Neural progenitor cell (in vitro differentiated cells): ENCODE measurements around the gene KIF19. TPM values are rescaled to one million over a fixed set of nuclear protein-coding genes. Genes with fewer than 3 reads are reported as not detected.

Experiments
- DNase-seq: peaks from one replicate; pipeline ENCODE4 v3.0.0-alpha.2; 2016; ENCODE audit warnings: low spot score
- H2AFZ ChIP-seq: fragments of 200-600 bp; sonication (generic); replicated peaks from 2 replicates; pipeline ENCODE4 v1.6.1; 2016; ENCODE audit warnings: antibody characterized with exemption
- H3F3A ChIP-seq: fragments of 200-600 bp; sonication (generic); 2 replicates; pipeline ENCODE4 v1.6.1; 2016; ENCODE audit warnings: antibody characterized with exemption, low read depth
- H3K27ac ChIP-seq: fragments of 200-600 bp; sonication (generic); 2 replicates; pipeline ENCODE4 v1.5.1; 2016; ENCODE audit warnings: mild to moderate bottlenecking
- H3K27me3 ChIP-seq: fragments of 200-600 bp; sonication (generic); 2 replicates; pipeline ENCODE4 v1.6.1; 2016; ENCODE audit warnings: mild to moderate bottlenecking, moderate library complexity
- H3K36me3 ChIP-seq: fragments of 200-600 bp; sonication (generic); 2 replicates; pipeline ENCODE4 v1.5.1; 2016
- H3K4me1 ChIP-seq: fragments of 200-600 bp; sonication (generic); 2 replicates; pipeline ENCODE4 v1.6.1; 2016; ENCODE audit warnings: mixed run types
- H3K4me2 ChIP-seq: fragments of 200-600 bp; sonication (generic); 2 replicates; pipeline ENCODE4 v1.6.1; 2016
- H3K4me3 ChIP-seq: fragments of 200-600 bp; sonication (generic); 2 replicates; pipeline ENCODE4 v1.5.1; 2016
- H3K79me2 ChIP-seq: fragments of 200-600 bp; sonication (generic); 2 replicates; pipeline ENCODE4 v1.6.1; 2016; ENCODE audit warnings: low read depth
- H3K9ac ChIP-seq: fragments of 200-600 bp; sonication (generic); 2 replicates; pipeline ENCODE4 v1.6.1; 2016
- H3K9me3 ChIP-seq: fragments of 200-600 bp; sonication (generic); 2 replicates; pipeline ENCODE4 v1.5.1; 2016; ENCODE audit warnings: low read depth
- H4K20me1 ChIP-seq: fragments of 200-600 bp; sonication (generic); 2 replicates; pipeline ENCODE4 v1.6.1; 2016; ENCODE audit warnings: low read depth
- H3K27ac Mint-ChIP-seq: 3 replicates; pipeline ENCODE4 v1.8.0; 2021; ENCODE audit warnings: mixed read lengths
- H3K27me3 Mint-ChIP-seq: 2 replicates; pipeline ENCODE4 v1.8.0; 2022; ENCODE audit warnings: low read depth, mild to moderate bottlenecking, inconsistent platforms, moderate library complexity, mixed read lengths; ENCODE audit not compliant: insufficient read depth
- H3K36me3 Mint-ChIP-seq: 3 replicates; pipeline ENCODE4 v1.8.0; 2021; ENCODE audit warnings: mixed read lengths
- H3K4me1 Mint-ChIP-seq: 3 replicates; pipeline ENCODE4 v1.8.0; 2021; ENCODE audit warnings: mixed read lengths
- H3K4me3 Mint-ChIP-seq: 3 replicates; pipeline ENCODE4 v1.8.0; 2021; ENCODE audit warnings: mild to moderate bottlenecking, moderate library complexity, mixed read lengths
- H3K9me3 Mint-ChIP-seq: 3 replicates; pipeline ENCODE4 v1.8.0; 2020; ENCODE audit warnings: mixed read lengths
- EZH2 ChIP-seq: fragments of 200-600 bp; sonication (generic); IDR thresholded peaks from 2 replicates; pipeline ENCODE4 v1.6.1; 2017; ENCODE audit warnings: antibody characterized with exemption, mild to moderate bottlenecking, moderate library complexity
- EZH2phosphoT487 ChIP-seq: fragments of 200-600 bp; sonication (generic); IDR thresholded peaks from 2 replicates; pipeline ENCODE4 v1.6.1; 2017; ENCODE audit warnings: antibody characterized with exemption
- total RNA-seq: library from RNA; depleted of rRNA; stranded (reverse); fragments of >200 nt; gene quantifications from 2 replicates; pipeline ENCODE4 v1.2.3, GENCODE V29; 2015; ENCODE audit warnings: low replicate concordance
- TF ChIP-seq, protein P1 (sequence below): fragments of 200-600 bp; sonication (generic); IDR thresholded peaks from 2 replicates; pipeline ENCODE4 v1.5.1; 2017; ENCODE audit warnings: antibody characterized with exemption, mild to moderate bottlenecking

Gene KIF19
- total RNA-seq, 1 donor from 2014 or later = 0.15 TPM

DNA sequence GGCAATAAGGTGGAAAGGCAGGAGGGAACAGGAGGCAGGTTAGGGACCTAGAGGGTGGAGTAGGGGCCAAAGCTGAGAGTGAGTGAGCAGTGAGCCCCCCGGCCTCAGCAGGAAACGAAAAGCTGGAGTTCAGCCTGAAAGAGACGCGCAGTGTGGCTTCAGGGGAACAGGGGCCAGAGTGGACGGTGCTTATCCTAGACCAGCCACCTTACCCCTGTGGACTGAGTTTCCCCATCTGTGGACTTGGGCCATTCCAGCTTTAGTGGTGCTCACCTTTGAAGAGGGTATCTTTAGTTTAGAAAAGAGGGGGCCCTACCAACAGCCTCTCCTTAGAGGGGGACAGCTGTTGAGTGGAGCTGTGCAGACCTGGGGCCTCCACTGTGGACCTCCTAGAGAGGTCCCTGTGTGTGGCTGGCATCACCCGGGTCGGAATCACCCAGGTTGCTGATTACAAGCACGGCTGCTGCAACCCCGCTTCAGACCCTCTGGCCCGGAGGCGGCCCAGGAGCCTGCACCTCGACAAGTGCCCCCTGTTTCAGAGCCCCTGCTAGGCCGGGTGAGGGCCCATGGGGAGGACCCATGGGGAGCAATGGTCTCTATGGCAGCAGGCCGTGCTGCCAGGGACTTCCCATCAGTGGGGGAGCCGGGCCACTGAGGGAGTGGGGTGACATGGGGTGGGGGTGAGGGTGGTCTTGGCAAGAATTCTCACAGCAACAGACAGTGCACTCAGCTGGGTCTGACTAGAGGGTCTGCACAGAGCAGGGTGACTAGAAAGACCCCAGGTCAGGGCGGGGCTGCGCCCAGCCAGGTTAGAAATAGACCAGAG, 43.9 kb downstream of the KIF19 start:
- peak overlapping the region; percentile 52 for H3K4me2 ChIP-seq
- no peak overlapping the region for H3K27ac ChIP-seq
- H3K9ac ChIP-seq = no peak overlapping the region
- Mint-ChIP-seq H3K4me3 (no peak overlapping the region), H3K36me3 (no peaks in the 10 kb centered on the region), H3K9me3 (no peaks in the 10 kb centered on the region), H3K27me3 (peaks cover 9% of the 10 kb centered on the region), H3K27ac (peak overlapping the region; percentile 90), H3K4me1 (peaks cover 21% of the 10 kb centered on the region)
- no peak overlapping the region for H3K4me3 ChIP-seq
- no peaks in the 10 kb centered on the region for H3K79me2 ChIP-seq
- H2AFZ ChIP-seq = peak overlapping the region; percentile 82
- no peaks in the 10 kb centered on the region for H3K9me3 ChIP-seq
- DNase-seq = no peak
- no peaks in the 10 kb centered on the region for H3K27me3 ChIP-seq
- H3K36me3 ChIP-seq = no peaks in the 10 kb centered on the region
- no peaks in the 10 kb centered on the region for H4K20me1 ChIP-seq
- TF ChIP-seq, protein P1, sequence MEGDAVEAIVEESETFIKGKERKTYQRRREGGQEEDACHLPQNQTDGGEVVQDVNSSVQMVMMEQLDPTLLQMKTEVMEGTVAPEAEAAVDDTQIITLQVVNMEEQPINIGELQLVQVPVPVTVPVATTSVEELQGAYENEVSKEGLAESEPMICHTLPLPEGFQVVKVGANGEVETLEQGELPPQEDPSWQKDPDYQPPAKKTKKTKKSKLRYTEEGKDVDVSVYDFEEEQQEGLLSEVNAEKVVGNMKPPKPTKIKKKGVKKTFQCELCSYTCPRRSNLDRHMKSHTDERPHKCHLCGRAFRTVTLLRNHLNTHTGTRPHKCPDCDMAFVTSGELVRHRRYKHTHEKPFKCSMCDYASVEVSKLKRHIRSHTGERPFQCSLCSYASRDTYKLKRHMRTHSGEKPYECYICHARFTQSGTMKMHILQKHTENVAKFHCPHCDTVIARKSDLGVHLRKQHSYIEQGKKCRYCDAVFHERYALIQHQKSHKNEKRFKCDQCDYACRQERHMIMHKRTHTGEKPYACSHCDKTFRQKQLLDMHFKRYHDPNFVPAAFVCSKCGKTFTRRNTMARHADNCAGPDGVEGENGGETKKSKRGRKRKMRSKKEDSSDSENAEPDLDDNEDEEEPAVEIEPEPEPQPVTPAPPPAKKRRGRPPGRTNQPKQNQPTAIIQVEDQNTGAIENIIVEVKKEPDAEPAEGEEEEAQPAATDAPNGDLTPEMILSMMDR = no peak
- TF ChIP-seq EZH2 = no peak
- TF ChIP-seq EZH2phosphoT487 = no peak
- peaks cover 15% of the 10 kb centered on the region for H3K4me1 ChIP-seq
- no peaks in the 10 kb centered on the region for H3F3A ChIP-seq

DNA sequence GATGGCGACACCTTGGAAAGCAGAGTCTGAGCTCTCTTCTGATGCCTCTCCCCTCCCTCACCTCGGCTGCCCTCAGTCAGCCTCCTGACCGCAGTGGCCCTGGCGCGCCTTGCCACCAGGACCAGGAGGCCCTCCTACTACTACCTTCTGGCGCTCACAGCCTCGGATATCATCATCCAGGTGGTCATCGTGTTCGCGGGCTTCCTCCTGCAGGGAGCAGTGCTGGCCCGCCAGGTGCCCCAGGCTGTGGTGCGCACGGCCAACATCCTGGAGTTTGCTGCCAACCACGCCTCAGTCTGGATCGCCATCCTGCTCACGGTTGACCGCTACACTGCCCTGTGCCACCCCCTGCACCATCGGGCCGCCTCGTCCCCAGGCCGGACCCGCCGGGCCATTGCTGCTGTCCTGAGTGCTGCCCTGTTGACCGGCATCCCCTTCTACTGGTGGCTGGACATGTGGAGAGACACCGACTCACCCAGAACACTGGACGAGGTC, 45.7 kb downstream of the KIF19 start:
- no peak overlapping the region for H3K4me3 Mint-ChIP-seq

DNA sequence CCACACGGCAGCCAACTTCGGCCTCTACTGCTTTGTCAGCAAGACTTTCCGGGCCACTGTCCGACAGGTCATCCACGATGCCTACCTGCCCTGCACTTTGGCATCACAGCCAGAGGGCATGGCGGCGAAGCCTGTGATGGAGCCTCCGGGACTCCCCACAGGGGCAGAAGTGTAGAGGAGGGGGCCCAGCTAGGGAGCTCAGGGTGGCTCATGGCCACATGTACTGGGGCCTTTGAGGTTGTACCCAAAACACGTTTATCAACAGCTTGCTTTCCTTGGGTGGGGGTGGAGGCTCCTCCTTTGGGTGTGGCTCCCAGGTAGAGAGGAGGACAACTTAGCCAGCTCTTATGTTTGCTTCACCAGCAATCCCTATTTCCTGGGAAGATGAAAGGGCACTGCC, 46.4 kb downstream of the KIF19 start:
- Mint-ChIP-seq H3K36me3 (no peaks in the 10 kb centered on the region), H3K9me3 (no peaks in the 10 kb centered on the region), H3K27me3 (peaks cover 14% of the 10 kb centered on the region), H3K4me1 (peaks cover 18% of the 10 kb centered on the region), H3K27ac (peak overlapping the region; percentile 63), H3K4me3 (no peak overlapping the region)
- H3K27me3 ChIP-seq = no peaks in the 10 kb centered on the region
- H3K4me3 ChIP-seq = no peak overlapping the region
- no peak overlapping the region for H2AFZ ChIP-seq
- H3K79me2 ChIP-seq = no peaks in the 10 kb centered on the region
- no peak for DNase-seq
- no peaks in the 10 kb centered on the region for H3F3A ChIP-seq
- H3K4me2 ChIP-seq = no peak overlapping the region
- TF ChIP-seq EZH2 (no peak), EZH2phosphoT487 (no peak)
- TF ChIP-seq, protein P1 = no peak
- no peak overlapping the region for H3K27ac ChIP-seq
- H3K4me1 ChIP-seq = peaks cover 15% of the 10 kb centered on the region
- no peaks in the 10 kb centered on the region for H3K36me3 ChIP-seq
- no peak overlapping the region for H3K9ac ChIP-seq
- H3K9me3 ChIP-seq = no peaks in the 10 kb centered on the region
- no peaks in the 10 kb centered on the region for H4K20me1 ChIP-seq

More for the DNA sequence above, 45.7 kb downstream of the KIF19 start:
- no peak overlapping the region for H3K4me3 ChIP-seq
- H3K4me1 Mint-ChIP-seq = peaks cover 18% of the 10 kb centered on the region
- H3K36me3 ChIP-seq = no peaks in the 10 kb centered on the region
- H3K36me3 Mint-ChIP-seq = no peaks in the 10 kb centered on the region
- H3K27me3 ChIP-seq = no peaks in the 10 kb centered on the region
- DNase-seq = no peak
- H3K9ac ChIP-seq = no peak overlapping the region
- no peak overlapping the region for H3K4me2 ChIP-seq
- no peaks in the 10 kb centered on the region for H3F3A ChIP-seq
- no peaks in the 10 kb centered on the region for H3K79me2 ChIP-seq
- H3K9me3 ChIP-seq = no peaks in the 10 kb centered on the region
- peaks cover 11% of the 10 kb centered on the region for H3K27me3 Mint-ChIP-seq
- H3K9me3 Mint-ChIP-seq = no peaks in the 10 kb centered on the region
- TF ChIP-seq EZH2 (no peak), EZH2phosphoT487 (no peak)
- TF ChIP-seq, protein P1 = no peak
- H3K4me1 ChIP-seq = peaks cover 15% of the 10 kb centered on the region
- H3K27ac Mint-ChIP-seq = no peak overlapping the region
- no peak overlapping the region for H3K27ac ChIP-seq
- H4K20me1 ChIP-seq = no peaks in the 10 kb centered on the region
- no peak overlapping the region for H2AFZ ChIP-seq
